Inferior parietal cortex (tissue), 1 donor: ENCODE results near the gene MALAT1.

Experiments used
- DNase-seq: peaks from one replicate; pipeline ENCODE4 v3.0.0-alpha.2; 2016; ENCODE audit errors: extremely low spot score

Gene MALAT1

GRCh38 chr11:65479184-65480145 lies 19.4 kb upstream of the MALAT1 start:
- peak; percentile 87 for DNase-seq

DNA sequence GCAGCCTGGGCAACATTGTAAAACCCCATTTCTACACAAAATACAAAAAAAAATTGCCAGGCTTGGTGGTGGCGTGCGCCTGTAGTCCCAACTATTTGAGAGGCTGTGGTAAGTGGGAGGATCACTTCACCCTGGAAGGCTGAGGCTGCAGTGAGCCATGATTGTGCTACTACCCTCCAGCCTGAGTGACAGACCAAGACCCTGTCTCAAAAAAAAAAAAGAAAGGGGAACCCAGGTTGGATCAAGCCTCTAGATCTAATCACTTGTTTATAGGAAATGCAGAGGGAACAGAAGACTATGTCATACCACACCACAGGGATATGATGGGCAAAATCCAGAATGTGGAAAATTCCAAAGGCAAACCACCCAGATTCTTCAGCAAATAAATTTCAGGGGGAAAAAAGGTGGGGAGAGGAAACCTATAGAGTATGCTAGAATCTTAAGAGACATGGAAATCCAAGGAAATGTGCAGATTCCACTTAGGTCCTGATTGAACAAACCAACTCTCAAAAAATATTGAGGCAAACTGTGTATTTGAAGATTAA lies 16.5 kb upstream of the MALAT1 start:
- peak; percentile 27 for DNase-seq

- DNase-seq: no peak
Measured at GRCh38 chr11:65485920-65486219, 13.0 kb upstream of the MALAT1 start.

DNA sequence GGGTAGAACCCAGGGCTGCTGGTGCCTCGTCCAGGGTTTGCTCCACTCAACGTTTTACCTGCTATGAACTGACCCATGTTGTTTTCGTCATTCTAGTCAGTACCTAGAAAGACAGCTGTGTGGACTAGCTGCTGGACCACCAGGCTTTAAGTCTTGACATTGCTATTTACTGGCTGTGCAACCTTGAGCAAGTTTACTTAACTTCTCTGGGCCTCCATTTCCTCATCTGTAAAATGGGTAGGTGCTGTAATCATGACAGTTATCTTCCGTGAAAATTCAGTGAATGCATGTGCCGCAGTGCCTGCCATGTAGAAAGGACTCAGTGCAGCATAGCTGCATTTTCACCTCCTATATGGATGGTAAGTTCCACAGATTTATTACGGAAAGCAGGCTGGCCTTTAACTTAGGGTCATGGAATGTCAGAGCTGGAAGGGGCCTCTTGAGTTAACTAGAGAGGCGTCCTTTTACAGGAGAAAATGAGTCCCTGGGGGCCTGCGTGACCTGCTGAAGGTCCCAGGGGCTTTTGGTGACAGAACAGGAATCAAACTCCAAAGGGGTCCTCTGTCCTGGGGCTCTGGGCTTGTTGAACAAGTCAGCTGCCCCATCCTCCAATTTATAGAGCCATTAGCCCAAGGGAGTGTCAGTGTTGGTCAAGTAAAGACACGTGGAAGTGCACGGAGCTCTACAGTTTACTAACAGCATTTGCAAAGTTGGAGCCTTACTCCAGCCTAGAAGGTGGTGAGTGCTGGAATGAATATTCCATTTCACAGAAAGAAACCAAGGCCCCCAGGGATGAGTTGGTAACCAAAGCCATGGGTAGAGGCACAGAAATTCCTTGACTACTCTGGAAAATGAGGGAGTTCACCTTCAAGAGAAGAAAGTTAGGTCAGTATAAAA lies 12.0 kb upstream of the MALAT1 start:
- DNase-seq: no peak

DNA sequence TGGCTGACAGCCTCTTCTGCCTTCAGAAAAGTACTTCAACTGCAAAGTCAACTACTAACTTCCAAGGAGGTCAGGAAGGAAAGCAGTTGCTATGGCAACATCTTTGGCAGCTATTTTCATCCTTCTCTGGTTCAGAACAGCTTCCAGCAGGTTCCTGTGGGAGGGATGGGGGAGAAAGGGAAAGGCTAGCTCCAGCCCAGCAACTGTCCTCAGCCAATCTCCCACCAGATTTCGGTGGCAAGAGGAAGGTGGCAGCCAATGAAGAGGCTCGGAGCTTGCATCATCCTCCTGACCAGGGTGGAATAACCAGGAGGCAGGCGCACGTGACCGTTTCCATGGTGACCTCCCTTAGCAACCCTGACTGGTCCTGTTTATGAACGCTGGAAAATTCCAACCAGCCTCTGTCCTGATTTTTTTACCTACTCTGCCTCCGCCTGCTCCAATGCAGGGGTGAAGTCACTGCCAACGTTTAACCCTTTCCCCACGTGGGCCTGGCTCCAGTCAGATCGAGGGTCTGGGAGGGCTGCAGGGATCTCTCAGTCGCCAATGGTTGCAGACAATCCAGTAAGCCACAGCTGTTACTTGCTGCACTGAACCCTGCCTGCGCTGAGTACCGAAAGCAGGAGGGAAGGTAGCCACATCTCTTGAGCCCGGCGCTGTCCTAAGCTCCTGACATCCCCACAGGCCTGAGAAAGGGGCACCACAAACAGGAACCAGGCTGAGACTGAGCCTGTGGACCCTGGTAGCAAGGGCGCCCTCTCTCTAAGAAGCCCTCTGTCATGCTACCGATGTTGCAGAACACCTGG lies 11.2 kb upstream of the MALAT1 start:
- DNase-seq: peak; percentile 100

DNA sequence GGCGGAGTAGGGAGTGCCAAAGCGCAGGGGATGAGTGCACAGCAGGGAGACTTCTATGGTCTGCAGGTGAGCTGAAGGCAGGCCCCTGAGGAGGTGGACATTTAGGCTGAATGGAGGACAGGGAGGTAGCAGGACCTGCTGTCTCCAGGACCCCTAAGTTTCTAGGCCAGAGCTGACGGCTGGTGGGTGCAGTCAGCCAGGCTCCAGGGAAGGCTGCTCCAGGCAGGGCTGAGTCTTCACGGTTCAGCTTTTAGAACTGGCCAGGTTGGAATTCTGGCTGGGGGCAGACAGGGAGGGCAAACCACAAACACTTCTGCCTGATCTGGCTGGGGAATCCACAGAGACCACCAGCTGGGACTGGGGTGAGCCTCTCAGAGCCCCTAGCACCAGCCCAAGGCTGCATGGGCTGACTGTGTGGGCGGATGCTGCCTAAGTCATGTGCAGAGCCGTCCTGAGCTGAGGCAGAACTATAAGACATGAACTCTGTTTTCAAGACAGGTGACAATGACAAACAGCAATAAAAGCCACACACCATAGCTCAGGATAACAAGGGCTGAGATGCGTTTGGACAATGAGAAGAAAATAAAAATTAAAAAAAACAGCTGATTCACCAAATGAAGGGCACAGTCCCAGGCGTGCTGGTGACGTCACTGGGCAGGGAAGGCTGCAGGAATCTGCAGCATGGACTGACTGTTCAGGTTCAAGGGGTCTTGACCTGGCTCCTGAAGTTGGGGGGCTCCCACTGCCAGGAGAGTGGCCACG lies 10.4 kb upstream of the MALAT1 start:
- DNase-seq: peak; percentile 54

GRCh38 chr11:65489035-65489705 lies 9.7 kb upstream of the MALAT1 start:
- DNase-seq: peak; percentile 55

DNA sequence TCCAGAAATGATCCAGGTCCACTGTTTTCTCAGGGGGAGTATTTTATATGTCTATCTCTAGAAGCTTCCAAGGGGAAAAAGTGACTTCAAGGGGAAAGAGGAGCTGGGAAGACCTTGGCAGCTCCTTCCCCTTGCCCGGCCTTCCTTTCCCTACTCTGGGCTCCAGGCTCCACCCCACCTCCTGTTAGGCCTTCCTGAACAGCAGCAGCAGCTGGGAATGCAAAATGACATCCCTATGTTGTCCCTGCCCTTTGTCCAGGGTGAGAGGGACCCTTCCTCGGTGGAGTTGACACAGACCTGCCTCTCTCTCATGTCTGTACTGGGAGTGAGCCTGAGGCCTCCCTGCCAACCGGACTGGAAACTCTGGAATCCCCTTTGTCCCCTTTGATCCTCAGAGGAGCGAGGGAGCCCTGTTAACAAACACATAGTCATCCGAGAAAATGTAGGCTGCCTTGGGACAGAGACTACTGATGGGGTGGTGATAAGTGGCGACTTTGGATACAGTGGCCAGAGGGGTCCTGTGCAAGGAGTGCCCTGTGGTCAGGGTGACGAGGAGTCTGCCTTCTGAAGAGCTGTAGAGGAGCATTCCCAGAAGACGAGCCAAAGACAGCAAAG lies 9.0 kb upstream of the MALAT1 start:
- DNase-seq: no peak

DNA sequence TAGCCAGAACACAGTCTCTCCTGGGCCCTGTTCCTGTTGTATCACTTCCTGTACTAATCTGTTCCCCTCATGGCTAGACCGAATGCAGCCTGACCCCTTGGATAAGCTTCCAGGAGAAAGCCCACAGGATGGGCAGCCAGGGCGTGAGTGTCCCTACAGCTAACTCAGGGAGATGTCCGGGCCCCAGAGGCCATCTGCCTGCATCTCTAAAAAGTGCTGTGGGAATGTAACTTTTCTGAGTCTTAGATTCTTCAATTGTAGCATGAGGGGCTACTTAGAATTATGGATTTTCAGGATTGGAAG lies 7.7 kb upstream of the MALAT1 start:
- no peak for DNase-seq

DNA sequence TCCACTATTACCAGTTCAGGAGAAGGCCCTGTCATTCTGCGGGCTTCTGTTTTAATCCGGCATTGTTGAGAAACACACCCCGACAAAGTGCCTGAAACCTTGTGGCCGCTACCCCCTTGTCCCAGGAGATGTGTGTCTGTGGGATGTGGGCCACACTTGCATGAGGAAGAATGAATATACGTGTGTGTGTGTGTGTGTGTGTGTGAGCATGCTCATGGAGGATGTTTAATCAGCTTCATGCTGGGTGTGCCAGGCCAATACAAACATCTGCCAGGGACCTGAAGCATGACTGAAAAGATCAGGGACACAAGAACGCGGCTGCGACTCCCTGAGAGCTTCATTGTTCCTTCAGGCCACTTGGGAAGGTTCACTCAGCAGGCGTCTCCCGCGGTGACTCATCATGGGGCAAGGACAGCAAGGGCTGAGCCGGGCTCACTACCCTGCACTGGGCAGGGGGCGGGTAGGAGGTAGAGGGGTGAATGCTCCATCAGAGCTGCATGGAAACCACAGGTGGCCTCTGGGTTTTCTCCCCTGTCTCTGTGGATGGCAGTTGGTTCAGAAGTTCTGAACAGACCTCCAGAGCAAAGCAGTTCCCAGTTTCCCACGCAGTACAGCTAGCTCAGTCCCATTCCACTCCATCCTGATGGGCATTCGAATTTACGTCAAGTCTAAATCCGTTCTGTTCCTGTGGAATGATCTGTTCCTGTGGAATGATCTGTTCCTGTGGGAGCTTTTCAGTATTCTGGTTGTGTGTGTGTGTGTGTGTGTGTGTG lies 7.0 kb upstream of the MALAT1 start:
- DNase-seq: peak; percentile 73

- DNase-seq: no peak
Measured at GRCh38 chr11:65492387-65492636, 6.5 kb upstream of the MALAT1 start.

GRCh38 chr11:65492637-65493366 lies 6.0 kb upstream of the MALAT1 start:
- DNase-seq: peak; percentile 79

- DNase-seq: peak; percentile 62
Measured at GRCh38 chr11:65493367-65494176, 5.3 kb upstream of the MALAT1 start.

DNA sequence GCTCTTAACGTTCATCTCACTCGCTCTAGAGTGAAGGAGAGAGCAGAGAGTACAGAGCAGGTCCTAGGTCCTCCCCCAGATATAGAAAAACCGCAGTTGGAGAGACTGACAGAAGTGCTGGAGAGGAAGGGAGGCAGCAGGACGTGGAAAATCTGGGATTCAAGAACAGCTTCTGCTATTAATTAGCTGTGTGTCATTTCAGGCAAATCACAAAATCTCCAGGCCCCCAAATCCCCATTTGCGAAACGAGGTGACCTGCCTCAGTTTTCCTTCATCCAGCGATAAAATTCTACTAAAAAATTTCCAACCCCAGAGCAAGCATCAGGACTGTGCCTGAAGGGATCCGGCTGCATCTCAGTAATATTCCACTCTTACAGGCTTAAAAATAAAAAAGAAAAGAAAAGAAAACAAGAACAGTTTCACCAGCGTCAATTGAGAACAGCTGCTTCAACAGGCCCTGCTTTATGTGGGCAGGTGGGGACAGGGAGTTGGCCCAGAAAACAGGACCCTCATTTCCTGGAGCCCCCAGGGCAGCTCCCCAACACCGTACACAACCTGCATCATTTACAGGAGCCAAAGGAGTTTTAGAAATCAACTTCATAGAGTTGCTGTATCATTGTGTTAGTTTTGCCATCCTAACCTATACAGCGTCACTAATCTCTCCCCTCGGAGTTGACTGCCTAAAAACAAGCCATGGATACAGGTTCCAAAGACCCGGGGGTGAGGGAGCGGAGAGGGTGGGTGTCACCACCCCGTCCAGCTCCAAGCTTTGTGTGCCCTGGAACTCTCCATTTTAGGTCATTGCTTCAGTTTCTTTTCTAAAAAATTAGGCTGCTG lies 2.3 kb upstream of the MALAT1 start:
- peak; percentile 64 for DNase-seq

GRCh38 chr11:65497141-65498041 lies 1.5 kb upstream of the MALAT1 start:
- peak; percentile 97 for DNase-seq
